Ecto neural progenitor cell (in vitro differentiated cells): ENCODE data around the gene IL36G.

Experiments used
- DNase-seq: peaks from one replicate; pipeline ENCODE4 v3.0.0-alpha.2; 2018; ENCODE audit warnings: low spot score

The IL36G gene

DNA sequence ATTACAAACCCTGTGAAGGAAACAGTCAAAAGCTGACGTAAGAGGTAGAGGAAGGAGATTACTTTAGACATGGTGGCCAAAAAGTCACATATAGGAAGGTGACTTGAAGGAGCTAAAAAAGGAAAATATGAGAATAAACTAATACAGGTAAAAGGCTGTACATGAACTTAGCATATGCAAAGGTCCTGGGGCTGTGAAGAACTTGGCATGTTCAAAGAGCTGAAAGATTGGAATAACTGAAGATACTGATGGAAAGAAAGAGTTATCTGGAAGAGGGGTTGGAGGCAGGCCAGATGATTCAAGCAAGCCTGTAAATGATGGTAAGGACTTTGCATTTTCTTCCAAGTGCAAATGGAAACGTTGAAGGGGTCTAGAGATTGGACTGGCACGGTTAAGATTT, 40.7 kb downstream of the IL36G start:
- no peak for DNase-seq

DNA sequence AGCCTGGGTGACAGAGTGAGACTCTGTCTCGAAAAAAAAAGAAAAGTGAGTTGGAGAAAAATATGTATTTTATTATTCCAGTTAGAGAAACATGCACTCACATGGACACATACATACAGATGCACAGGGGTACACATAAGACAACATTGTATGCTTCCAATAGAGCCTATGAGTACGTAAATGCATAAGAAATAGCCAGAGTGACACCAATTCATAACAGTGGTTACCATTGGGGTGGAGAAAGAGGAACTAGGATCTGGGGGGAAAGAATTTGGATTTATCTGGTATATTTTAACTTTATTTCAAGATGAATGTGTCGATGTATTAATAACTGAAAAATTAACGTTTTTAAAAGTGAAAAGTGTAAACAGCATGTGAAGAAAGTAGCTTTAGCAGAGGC, 43.5 kb downstream of the IL36G start:
- DNase-seq, result no peak

DNA sequence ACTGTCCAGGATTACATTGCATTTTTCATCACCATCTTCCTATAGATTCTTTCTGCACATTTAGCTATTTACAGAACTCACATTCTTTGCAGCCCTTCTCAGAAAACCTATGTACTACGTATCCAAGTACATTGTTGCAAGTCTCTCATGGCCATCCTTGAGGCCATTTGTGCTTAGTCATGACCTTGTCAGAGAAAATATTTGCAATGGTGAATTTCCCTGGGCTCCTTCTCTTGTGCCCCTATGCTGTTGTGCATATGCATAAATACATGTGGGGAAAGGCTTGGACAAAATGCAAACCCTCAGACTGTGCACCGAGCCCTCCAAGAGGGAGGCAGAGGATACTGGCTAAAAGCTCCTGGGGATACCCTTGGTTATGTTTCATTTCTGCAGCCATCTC, 47.0 kb downstream of the IL36G start:
- DNase-seq, result no peak

DNA sequence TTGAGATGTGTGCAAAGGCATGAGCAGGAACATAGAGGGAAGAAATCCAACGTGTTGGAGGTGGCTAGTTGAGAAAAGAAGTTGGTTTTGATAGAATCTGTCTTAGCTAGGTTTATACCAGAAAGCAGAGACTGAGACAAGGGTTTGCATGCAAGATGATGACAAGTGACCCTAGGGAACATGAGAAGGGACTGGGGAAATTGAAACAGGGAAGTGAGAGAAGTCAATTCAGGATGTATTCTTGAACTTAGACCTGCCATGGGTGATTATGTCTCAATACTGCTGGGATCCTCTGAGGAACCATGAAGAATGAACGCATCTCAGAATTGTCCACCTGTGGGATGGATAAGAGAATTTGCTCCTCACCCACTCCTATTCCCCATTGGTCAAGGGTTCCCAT, 47.9 kb downstream of the IL36G start:
- DNase-seq, result no peak

DNA sequence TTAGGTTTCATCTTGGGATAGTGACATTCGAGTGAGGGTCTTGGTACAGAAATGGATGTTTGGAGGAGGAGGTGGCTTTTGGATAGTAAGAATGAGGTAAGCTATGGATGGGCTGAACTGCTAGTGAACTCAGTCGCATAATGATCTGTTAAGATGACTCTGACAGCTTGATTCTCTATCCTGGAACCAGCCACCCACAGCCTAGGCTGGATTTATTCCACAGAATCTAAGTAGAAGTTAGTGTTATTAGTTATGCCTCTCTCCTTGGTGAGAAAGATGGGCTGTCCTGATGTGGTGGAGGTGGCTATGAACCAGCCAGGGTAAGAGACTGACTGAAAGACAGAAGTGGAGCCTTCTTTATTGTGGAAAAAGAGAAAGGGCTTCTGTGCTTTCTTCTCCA, 49.9 kb downstream of the IL36G start:
- DNase-seq, result no peak

DNA sequence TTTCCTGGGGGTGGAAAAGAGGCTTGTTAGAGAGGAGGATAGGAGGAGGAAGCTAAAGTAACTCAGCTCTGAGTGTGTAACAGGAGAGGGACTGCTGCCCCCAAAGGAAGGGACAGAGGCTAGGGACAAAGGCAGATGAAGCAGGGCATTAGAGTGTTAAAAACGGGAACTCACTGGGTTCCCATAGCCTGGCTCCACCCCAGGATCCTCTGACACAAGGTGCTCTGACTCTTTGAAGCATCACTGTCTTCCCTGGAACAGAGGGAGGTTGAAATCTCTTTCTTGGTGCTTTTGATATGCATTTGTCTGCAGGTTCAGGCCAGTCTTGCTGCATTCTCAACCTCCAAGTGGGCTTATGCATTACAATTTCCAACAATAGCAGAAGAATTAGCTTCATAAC, 50.3 kb downstream of the IL36G start:
- DNase-seq, result no peak

DNA sequence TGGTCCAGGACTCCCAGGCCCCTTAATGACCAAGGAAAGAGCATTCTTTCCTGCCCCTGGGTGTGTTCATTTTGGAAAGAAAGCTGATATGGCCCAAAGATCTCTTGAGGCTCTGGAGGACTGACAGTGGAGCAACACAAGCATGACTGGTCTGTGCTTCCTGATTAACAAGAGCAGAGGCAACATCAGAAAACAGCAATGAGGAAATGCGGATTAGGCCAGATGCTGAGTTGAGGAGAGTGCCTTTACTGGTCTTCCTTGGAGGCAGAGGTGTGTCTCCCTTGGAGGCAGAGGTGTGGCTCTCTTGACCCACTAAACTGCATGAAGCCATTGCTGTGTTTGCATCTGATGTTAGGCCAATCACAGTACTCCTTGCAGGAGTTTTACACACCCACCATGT, 54.9 kb downstream of the IL36G start:
- no peak for DNase-seq

DNA sequence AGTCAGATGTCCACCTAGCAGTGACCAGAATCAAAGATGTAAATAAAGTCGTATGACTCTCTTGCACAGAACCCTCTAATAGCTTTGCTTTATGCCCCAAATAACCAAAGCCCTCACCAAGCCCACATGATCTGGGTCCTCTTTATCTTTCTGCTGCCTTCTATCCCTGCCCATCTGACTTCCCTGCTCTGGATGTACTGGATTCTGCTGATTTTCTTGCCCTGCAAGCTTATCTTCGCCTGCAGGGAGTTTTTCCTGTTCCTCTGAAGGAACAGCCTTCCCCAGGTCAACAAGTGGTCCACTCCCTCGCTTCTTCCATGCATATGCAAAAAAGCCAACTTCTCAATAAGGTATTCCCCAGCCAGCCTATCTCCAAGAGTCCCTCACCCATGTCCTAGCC, 56.2 kb downstream of the IL36G start:
- DNase-seq, result no peak
